Upper lobe of left lung (tissue), 6 donors: ENCODE measurements around the gene TTLL1. TPM values are rescaled to one million over a fixed set of nuclear protein-coding genes. Genes with fewer than 3 reads are reported as not detected.
"Not testable (repeated sequence)": the region's sequence is repeated elsewhere in the genome, so short reads cannot be mapped to it uniquely, and the experiment has no call there.

Source experiments
- ATAC-seq, 2 donors: fragments of 200-7000 bp; cut with Tn5 transposase; one replicate each; pipeline ENCODE4 v1.9.1; 2022; ENCODE audit warnings: mild to moderate bottlenecking in 2 of 2, moderate library complexity in 2 of 2; ENCODE audit not compliant: low FRiP score in 2 of 2
- DNase-seq, 2 donors: peaks; one replicate each; pipeline ENCODE4 v3.0.0-alpha.2; 2019 to 2020
- H3K27ac ChIP-seq, 4 donors: fragments of 200-600 bp; sonication (generic); one replicate each; pipeline ENCODE4 v1.5.1; 2016 to 2019
- H3K27me3 ChIP-seq, 4 donors: fragments of 200-600 bp; sonication (generic); one replicate each; pipeline ENCODE4 v1.5.1; 2017 to 2019
- H3K36me3 ChIP-seq, 4 donors: fragments of 200-600 bp; sonication (generic); one replicate each; pipeline ENCODE4 v1.5.1; 2016 to 2019
- H3K4me1 ChIP-seq, 4 donors: fragments of 200-600 bp; sonication (generic); one replicate each; pipeline ENCODE4 v1.5.1; 2018 to 2019
- H3K4me3 ChIP-seq, 4 donors: fragments of 200-600 bp; sonication (generic); one replicate each; pipeline ENCODE4 v1.5.1; 2017 to 2019; ENCODE audit warnings: mild to moderate bottlenecking in 2 of 4, moderate library complexity in 1 of 4
- H3K9me3 ChIP-seq, 4 donors: fragments of 200-600 bp; sonication (generic); one replicate each; pipeline ENCODE4 v1.5.1; 2018 to 2019
- EP300 ChIP-seq, 4 donors: sonication (generic); formaldehyde crosslinking; IDR thresholded peaks; one replicate each; pipeline ENCODE4 v1.5.1; 2017; ENCODE audit warnings: antibody characterized with exemption in 4 of 4, control low read depth in 2 of 4
- POLR2A ChIP-seq, 4 donors: fragments of 450-650 bp; IDR thresholded peaks; one replicate each; pipeline ENCODE4 v1.5.1; 2016 to 2017; ENCODE audit warnings: antibody characterized with exemption in 4 of 4, mild to moderate bottlenecking in 2 of 4
- POLR2AphosphoS5 ChIP-seq, 2 donors: sonication (generic); formaldehyde crosslinking; IDR thresholded peaks; one replicate each; pipeline ENCODE4 v1.5.1; 2017; ENCODE audit warnings: antibody characterized with exemption in 2 of 2
- WGBS, 2 donors: methylation state at CpG; one replicate each; pipeline ENCODE4 v1.1.5; 2017 to 2018; 5-methylcytosine and 5-hydroxymethylcytosine counted together
- total RNA-seq, 6 donors: library from RNA; depleted of rRNA in 4 of 6; stranded (reverse); fragments of >200 nt in 4 of 6; gene quantifications; one replicate each; pipeline versions ENCODE4 v1.1.0 to v1.2.1, GENCODE V29; 2016 to 2021
- TF ChIP-seq, protein P1 (sequence below), 6 experiments: fragments of 450-650 bp in 4 of 6; fragments of 200-600 bp in 2 of 6; sonication (generic) in 2 of 6; IDR thresholded peaks; one replicate each; pipeline ENCODE4 v1.5.1; 2016 to 2019; ENCODE audit warnings: antibody characterized with exemption in 6 of 6
- donor health status: DM: no; HTN: no; CAD: no; lungs with moderate emphysema.
- donor health status: DM: no; HTN: yes; CAD: no; lungs with severe emphysema.

Gene TTLL1
- total RNA-seq, 6 donors from 2014 or later = 1.0 to 5.7 (median 4.8) TPM

- Histone ChIP-seq H3K9me3 (no peaks in the 10 kb centered on the region), H3K4me3 (no peak overlapping the region), H3K27me3 (no peaks in the 10 kb centered on the region), H3K36me3 (no peaks in the 10 kb centered on the region), H3K27ac (peak overlapping the region in 3 of 4 donors; percentile 24 to 90 (median 84)), H3K4me1 (peaks cover 20 to 39% (median 32%) of the 10 kb centered on the region in 4 donors)
- ATAC-seq (peak in 1 of 2 donors; percentile 28), DNase-seq (peak in 1 of 2 donors; percentile 87)
- TF ChIP-seq, protein P1, sequence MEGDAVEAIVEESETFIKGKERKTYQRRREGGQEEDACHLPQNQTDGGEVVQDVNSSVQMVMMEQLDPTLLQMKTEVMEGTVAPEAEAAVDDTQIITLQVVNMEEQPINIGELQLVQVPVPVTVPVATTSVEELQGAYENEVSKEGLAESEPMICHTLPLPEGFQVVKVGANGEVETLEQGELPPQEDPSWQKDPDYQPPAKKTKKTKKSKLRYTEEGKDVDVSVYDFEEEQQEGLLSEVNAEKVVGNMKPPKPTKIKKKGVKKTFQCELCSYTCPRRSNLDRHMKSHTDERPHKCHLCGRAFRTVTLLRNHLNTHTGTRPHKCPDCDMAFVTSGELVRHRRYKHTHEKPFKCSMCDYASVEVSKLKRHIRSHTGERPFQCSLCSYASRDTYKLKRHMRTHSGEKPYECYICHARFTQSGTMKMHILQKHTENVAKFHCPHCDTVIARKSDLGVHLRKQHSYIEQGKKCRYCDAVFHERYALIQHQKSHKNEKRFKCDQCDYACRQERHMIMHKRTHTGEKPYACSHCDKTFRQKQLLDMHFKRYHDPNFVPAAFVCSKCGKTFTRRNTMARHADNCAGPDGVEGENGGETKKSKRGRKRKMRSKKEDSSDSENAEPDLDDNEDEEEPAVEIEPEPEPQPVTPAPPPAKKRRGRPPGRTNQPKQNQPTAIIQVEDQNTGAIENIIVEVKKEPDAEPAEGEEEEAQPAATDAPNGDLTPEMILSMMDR (IDR thresholded peaks at IDR 0.05) = no peak
- TF ChIP-seq POLR2A (IDR thresholded peaks at IDR 0.05) (no peak), EP300 (IDR thresholded peaks at IDR 0.05) (peak in 1 of 4 donors; percentile 45), POLR2AphosphoS5 (IDR thresholded peaks at IDR 0.05) (peak; percentile 11 to 38)
- 58 to 70% methylated on average over 9 to 10 of the region's 10 CpGs for WGBS, 2 donors
These were observed 71.4 kb downstream of the TTLL1 start for GRCh38 chr22:43017525-43018460.

DNA sequence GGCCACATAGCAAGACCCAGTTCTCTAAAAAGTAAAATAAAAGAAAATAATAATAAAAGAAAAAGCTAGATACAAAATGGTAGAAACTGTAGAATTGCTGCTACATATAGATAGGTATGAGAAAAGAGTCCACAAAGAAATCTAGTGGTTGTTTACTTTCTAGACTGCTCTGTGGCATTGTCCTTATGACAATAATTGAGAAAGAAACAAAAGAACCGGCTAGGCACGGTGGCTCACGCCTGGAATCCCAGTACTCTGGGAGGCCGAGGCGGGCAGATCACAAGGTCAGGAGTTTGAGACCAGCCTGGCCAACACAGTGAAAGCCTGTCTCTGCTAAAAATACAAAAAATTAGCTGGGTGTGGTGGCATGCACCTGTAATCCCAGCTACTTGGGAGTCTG lies 73.0 kb downstream of the TTLL1 start:
- Histone ChIP-seq H3K4me3 (peak overlapping the region in 1 of 4 donors; percentile 98), H3K4me1 (peaks cover 20 to 49% (median 42%) of the 10 kb centered on the region in 4 donors), H3K27ac (peak overlapping the region in 2 of 4 donors; percentile 88 to 90)
- 91 to 92% methylated on average over 5 of the region's 5 CpGs for WGBS, 2 donors
- not testable (repeated sequence) for ATAC-seq, DNase-seq, H3K9me3 ChIP-seq, H3K27me3 ChIP-seq, H3K36me3 ChIP-seq

DNA sequence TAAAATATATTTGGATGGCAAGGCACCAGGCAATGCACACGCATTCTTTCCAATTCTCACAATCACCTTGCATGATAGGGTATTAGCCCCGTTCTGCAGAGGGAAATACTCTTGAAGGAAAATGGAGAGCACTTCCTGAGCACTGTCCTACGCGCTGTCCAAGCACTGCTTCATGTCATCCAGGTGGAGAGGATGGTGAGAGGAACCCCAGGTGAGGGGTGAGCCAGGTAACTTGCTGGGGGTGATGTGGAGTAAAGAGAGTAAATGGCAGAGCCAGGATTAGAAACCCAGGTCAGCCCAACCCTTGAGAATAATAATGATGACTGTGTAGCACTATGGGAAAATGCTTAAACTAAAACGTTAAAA lies 73.5 kb downstream of the TTLL1 start:
- peak overlapping the region; percentile 70 to 90 (median 89) for H3K27ac ChIP-seq
- DNase-seq = no peak
- peaks cover 20 to 54% (median 45%) of the 10 kb centered on the region in 4 donors for H3K4me1 ChIP-seq
- ATAC-seq = no peak
- peak overlapping the region; percentile 62 to 98 (median 94) for H3K4me3 ChIP-seq
- H3K9me3 ChIP-seq = no peaks in the 10 kb centered on the region
- no peak for TF ChIP-seq POLR2AphosphoS5 (IDR thresholded peaks at IDR 0.05)
- no peak for TF ChIP-seq POLR2A (IDR thresholded peaks at IDR 0.05)
- TF ChIP-seq EP300 (IDR thresholded peaks at IDR 0.05) = no peak
- TF ChIP-seq, protein P1 (IDR thresholded peaks at IDR 0.05) = no peak
- no peaks in the 10 kb centered on the region for H3K36me3 ChIP-seq
- H3K27me3 ChIP-seq = no peaks in the 10 kb centered on the region
- WGBS, 2 donors = 21 to 23% methylated on average over 5 of the region's 5 CpGs

GRCh38 chr22:43014869-43015676 lies 74.1 kb downstream of the TTLL1 start, which contains the start of gene PACSIN2:
Gene PACSIN2, minus strand, starts transcription at chr22:43015149. Its CDS starts 103,069 bp downstream, at chr22:42912080.
- no peaks in the 10 kb centered on the region for H3K27me3 ChIP-seq
- peak; percentile 99 for ATAC-seq
- H3K27ac ChIP-seq = peak within 1 kb of the TSS; percentile 70 to 90 (median 89)
- H3K4me3 ChIP-seq = peak within 1 kb of the TSS; percentile 62 to 98 (median 94)
- WGBS, 2 donors = 1% methylated on average over 25 to 34 of the region's 85 CpGs
- peaks cover 20 to 55% (median 47%) of the 10 kb centered on the region in 4 donors for H3K4me1 ChIP-seq
- peak in 1 of 4 donors; percentile 77 for TF ChIP-seq EP300 (IDR thresholded peaks at IDR 0.05)
- TF ChIP-seq POLR2A (IDR thresholded peaks at IDR 0.05) = peak; percentile 2 to 98 (median 96)
- TF ChIP-seq, protein P1 (IDR thresholded peaks at IDR 0.05) = peak in 2 of 6 experiments; percentile 13 to 28
- peak; percentile 94 to 99 for TF ChIP-seq POLR2AphosphoS5 (IDR thresholded peaks at IDR 0.05)
- H3K36me3 ChIP-seq = no peaks in the 10 kb centered on the region
- H3K9me3 ChIP-seq = no peaks in the 10 kb centered on the region
- peak; percentile 99 to 100 for DNase-seq
